ENCODE results near the gene EXOC5.

The EXOC5 gene

DNA sequence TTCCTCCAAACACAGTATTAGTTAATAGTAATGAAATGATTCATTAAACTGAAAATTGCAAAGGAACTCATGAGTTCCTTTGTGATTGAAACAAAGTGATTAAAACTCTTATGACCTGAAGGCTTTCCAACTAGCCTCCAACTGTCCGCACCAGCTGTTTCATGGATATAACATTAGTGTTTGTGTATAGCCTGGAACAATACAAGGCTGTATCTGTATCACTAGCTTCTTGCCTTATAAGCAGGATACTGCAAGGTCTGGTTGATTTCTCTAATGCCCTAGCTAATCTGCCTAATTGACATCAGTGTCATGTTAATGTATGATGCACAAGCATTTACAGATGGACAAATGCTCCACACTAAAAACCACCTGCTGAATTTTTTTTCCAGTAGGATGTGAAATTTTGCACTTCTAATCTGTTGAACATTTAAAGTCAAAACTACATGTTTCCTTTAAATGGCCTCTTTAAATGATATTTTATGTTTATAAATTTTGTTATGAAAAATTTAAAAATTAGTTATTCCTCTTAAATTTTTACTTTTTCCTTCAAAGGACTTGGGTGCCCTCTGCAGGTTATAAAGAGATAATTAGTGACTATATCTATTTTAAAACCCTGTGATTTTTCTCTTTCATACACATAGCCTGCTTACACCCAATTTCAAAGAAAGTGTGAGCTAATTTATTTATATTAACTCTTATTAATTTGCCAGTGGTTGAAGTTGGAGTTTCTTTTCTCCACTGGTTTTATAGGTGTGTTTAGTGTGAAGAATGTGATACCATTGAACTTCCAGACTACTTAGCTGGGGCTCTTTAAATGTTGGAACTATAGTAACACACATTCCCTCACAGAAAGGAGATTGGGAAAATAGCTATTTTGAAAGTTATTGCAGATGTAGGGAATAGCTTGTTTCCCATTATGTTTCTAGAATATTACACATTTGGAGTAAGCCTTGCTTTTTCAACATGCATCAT, 25.4 kb upstream of the EXOC5 start:
- ChIA-PET POLR2A (no interaction called here), CTCF (interaction anchor here (0.6 to 0.9 kb wide), 2 partner anchors 17 to 20 kb away, joined by 3 read pairs; no protein-coding TSS in a partner anchor)
- no peak for DNase-seq (ENCODE audit: extremely low spot score)
- no peak for TF ChIP-seq LEF1 (IDR thresholded peaks at IDR 0.05; ENCODE audit: borderline replicate concordance)
- TF ChIP-seq SUZ12 (IDR thresholded peaks at IDR 0.05) = no peak
- TF ChIP-seq L3MBTL2 (conservative IDR thresholded peaks at IDR 0.05) = no peak
- no peak for TF ChIP-seq ZNF384 (IDR thresholded peaks at IDR 0.05)
- TF ChIP-seq, protein P1, sequence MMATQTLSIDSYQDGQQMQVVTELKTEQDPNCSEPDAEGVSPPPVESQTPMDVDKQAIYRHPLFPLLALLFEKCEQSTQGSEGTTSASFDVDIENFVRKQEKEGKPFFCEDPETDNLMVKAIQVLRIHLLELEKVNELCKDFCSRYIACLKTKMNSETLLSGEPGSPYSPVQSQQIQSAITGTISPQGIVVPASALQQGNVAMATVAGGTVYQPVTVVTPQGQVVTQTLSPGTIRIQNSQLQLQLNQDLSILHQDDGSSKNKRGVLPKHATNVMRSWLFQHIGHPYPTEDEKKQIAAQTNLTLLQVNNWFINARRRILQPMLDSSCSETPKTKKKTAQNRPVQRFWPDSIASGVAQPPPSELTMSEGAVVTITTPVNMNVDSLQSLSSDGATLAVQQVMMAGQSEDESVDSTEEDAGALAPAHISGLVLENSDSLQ (IDR thresholded peaks at IDR 0.05) = no peak
- no peak for TF ChIP-seq ARNT (IDR thresholded peaks at IDR 0.05)
- no peak for TF ChIP-seq ELF4 (IDR thresholded peaks at IDR 0.05)
- TF ChIP-seq SP1 (IDR thresholded peaks at IDR 0.05) = no peak
- no peak for TF ChIP-seq BHLHE40 (IDR thresholded peaks at IDR 0.05; ENCODE audit: borderline replicate concordance)
- TF ChIP-seq NFRKB (IDR thresholded peaks at IDR 0.05) = no peak
- TF ChIP-seq TARDBP (IDR thresholded peaks at IDR 0.05) = no peak
- no peak for TF ChIP-seq FOXM1 (IDR thresholded peaks at IDR 0.05; ENCODE audit: borderline replicate concordance)
- TF ChIP-seq FOXA1 (IDR thresholded peaks at IDR 0.05) = no peak
- TF ChIP-seq CTBP1 (IDR thresholded peaks at IDR 0.05; ENCODE audit: borderline replicate concordance) = no peak
- no peak for TF ChIP-seq FOXK2 (IDR thresholded peaks at IDR 0.05)
- no peak for TF ChIP-seq HDGF (IDR thresholded peaks at IDR 0.05; ENCODE audit: borderline replicate concordance)

DNA sequence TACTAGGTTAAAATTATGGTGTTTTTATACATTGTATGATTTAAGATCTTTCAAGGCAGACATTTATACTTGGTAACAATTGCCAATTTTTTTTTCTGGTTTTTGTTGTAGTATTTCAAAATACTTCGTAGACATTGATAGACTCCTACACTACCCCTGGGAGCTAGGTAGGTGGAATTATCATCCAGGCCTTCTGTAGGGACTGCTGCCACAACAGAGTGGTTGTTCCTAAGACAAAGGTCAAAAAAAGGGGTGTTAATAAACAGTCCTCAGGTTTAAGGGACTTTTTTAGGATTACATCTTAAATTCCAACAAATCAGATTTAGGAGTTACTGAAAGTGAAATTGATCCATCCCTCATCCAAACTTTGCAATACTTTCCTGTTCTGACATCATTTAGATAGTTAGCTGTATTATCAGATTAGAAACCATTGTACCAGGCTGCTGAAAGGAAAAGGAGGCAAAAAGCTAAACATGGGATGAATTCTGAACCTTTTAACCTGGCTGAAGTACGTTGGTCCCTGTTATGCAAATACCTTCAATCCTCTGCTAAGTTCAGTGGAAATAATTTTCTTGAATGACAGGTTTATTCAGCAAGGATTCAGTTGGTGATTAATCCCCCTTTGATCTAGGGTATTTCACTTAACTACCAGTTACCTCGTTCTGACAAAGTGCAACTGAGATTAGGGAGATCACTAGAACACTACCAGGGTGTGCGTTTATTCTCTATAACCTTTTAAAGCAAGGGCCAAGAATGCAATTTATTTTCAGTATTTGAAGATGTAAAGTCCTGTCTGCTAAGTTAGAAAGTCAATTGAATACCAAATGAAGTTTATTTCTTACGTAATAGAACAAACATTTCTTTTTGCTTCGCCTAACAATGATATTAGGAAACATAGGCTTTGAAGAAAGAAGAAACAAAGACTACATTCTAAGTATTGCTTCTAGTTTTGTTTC, 23.3 kb upstream of the EXOC5 start:
- no peak for DNase-seq (ENCODE audit: extremely low spot score)
- ChIA-PET POLR2A (interaction anchor here (0.7 kb wide), 1 partner anchor 23 kb away, joined by 3 read pairs; no protein-coding TSS in a partner anchor), CTCF (no interaction called here)

DNA sequence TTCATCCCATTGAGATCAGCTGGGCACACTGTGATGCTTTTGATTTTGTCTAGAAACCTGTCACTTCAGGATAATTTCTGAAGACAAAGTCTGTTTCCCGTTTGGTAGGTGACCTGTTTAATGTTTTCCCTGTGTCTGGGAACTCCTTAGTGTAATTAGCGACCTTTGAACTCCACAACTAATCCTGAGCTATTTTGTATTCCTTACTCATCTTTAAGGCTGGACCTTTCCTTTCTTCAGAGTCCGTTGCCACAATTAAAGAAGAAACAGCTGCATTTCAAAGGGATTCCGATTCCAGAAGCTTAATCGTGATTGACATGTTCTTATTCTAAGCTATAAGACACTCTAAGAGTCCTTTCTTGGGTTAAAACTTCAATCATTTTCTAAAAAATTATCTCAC, 22.0 kb upstream of the EXOC5 start:
- TF ChIP-seq ZNF384 (IDR thresholded peaks at IDR 0.05) = no peak
- TF ChIP-seq L3MBTL2 (conservative IDR thresholded peaks at IDR 0.05) = no peak
- no peak for TF ChIP-seq SUZ12 (IDR thresholded peaks at IDR 0.05)
- no peak for TF ChIP-seq CTBP1 (IDR thresholded peaks at IDR 0.05; ENCODE audit: borderline replicate concordance)
- no peak for TF ChIP-seq NFRKB (IDR thresholded peaks at IDR 0.05)
- TF ChIP-seq LEF1 (IDR thresholded peaks at IDR 0.05; ENCODE audit: borderline replicate concordance) = no peak
- no peak for TF ChIP-seq BHLHE40 (IDR thresholded peaks at IDR 0.05; ENCODE audit: borderline replicate concordance)
- no peak for TF ChIP-seq SP1 (IDR thresholded peaks at IDR 0.05)
- TF ChIP-seq HDGF (IDR thresholded peaks at IDR 0.05; ENCODE audit: borderline replicate concordance) = no peak
- TF ChIP-seq, protein P1 (IDR thresholded peaks at IDR 0.05) = no peak
- TF ChIP-seq ARNT (IDR thresholded peaks at IDR 0.05) = no peak
- no peak for TF ChIP-seq FOXK2 (IDR thresholded peaks at IDR 0.05)
- no peak for DNase-seq (ENCODE audit: extremely low spot score)
- ChIA-PET CTCF (no interaction called here), POLR2A (interaction anchor here (1.3 kb wide), 1 partner anchor 22 kb away, joined by 3 read pairs; the partner anchor contains the start of genes AP5M1 and EXOC5)

More for the DNA sequence above, 23.3 kb upstream of the EXOC5 start:
- TF ChIP-seq FOXM1 (IDR thresholded peaks at IDR 0.05; ENCODE audit: borderline replicate concordance) (no peak), TARDBP (IDR thresholded peaks at IDR 0.05) (no peak), ZNF384 (IDR thresholded peaks at IDR 0.05) (no peak), LEF1 (IDR thresholded peaks at IDR 0.05; ENCODE audit: borderline replicate concordance) (no peak), SP1 (IDR thresholded peaks at IDR 0.05) (no peak), CTBP1 (IDR thresholded peaks at IDR 0.05; ENCODE audit: borderline replicate concordance) (no peak), ARNT (IDR thresholded peaks at IDR 0.05) (no peak), BHLHE40 (IDR thresholded peaks at IDR 0.05; ENCODE audit: borderline replicate concordance) (no peak), ELF4 (IDR thresholded peaks at IDR 0.05) (no peak), L3MBTL2 (conservative IDR thresholded peaks at IDR 0.05) (no peak), FOXK2 (IDR thresholded peaks at IDR 0.05) (no peak)

DNA sequence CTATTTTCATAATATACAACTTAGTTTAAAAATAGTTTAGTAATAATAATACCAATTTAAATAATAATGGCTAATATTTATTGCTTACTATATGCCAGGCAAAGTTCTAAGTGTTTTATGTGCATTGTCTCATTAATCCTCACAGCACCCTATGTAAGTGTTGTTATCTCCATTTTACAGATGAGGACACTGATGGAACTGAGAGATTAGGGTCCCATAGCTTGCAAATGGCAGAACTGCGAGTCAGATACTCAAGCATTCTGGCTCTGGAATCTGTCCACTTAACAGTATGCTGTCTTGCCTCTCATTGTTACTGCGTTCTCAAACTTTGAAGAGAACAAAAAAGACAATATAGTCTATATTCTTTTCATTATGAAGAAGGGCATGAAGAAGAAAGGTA, 19.0 kb upstream of the EXOC5 start:
- TF ChIP-seq TARDBP (IDR thresholded peaks at IDR 0.05) = no peak
- TF ChIP-seq CTBP1 (IDR thresholded peaks at IDR 0.05; ENCODE audit: borderline replicate concordance) = no peak
- TF ChIP-seq L3MBTL2 (conservative IDR thresholded peaks at IDR 0.05) = no peak
- no peak for TF ChIP-seq ZNF384 (IDR thresholded peaks at IDR 0.05)
- TF ChIP-seq SP1 (IDR thresholded peaks at IDR 0.05) = no peak
- no peak for TF ChIP-seq ARNT (IDR thresholded peaks at IDR 0.05)
- TF ChIP-seq, protein P1 (IDR thresholded peaks at IDR 0.05) = no peak
- TF ChIP-seq NFRKB (IDR thresholded peaks at IDR 0.05) = no peak
- TF ChIP-seq BHLHE40 (IDR thresholded peaks at IDR 0.05; ENCODE audit: borderline replicate concordance) = no peak
- TF ChIP-seq HDGF (IDR thresholded peaks at IDR 0.05; ENCODE audit: borderline replicate concordance) = no peak
- TF ChIP-seq FOXA1 (IDR thresholded peaks at IDR 0.05) = no peak
- ChIA-PET POLR2A (no interaction called here), CTCF (no interaction called here)
- DNase-seq (ENCODE audit: extremely low spot score) = no peak

DNA sequence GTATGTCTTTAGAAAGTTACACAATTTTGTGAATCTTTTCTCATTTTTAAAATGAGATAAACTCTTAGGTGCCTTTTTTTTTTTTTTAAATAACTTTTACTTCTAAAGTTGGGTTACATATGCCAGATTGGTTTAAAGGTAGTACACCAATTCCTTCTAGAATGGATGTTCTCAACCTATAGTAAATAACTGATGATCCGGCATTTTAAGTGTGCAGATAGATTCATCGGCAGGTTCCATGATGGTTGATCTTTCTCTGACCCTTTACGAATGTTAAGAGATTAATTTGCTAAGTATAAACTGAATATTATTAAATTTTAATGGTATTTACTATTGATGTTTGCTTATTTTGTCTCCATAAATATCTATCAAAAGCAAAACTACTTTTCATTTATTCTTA, 8.4 kb upstream of the EXOC5 start:
- CTCF ChIA-PET = interaction anchor here (0.6 kb wide), 1 partner anchor 17 kb away, joined by 3 read pairs; no protein-coding TSS in a partner anchor

More for the DNA sequence above, 8.4 kb upstream of the EXOC5 start:
- TF ChIP-seq BHLHE40 (IDR thresholded peaks at IDR 0.05; ENCODE audit: borderline replicate concordance) = no peak
- no peak for TF ChIP-seq HDGF (IDR thresholded peaks at IDR 0.05; ENCODE audit: borderline replicate concordance)
- TF ChIP-seq FOXK2 (IDR thresholded peaks at IDR 0.05) = no peak
- no peak for TF ChIP-seq TARDBP (IDR thresholded peaks at IDR 0.05)
- TF ChIP-seq SUZ12 (IDR thresholded peaks at IDR 0.05) = no peak
- TF ChIP-seq LEF1 (IDR thresholded peaks at IDR 0.05; ENCODE audit: borderline replicate concordance) = no peak
- no peak for TF ChIP-seq SP1 (IDR thresholded peaks at IDR 0.05)
- no peak for TF ChIP-seq FOXA1 (IDR thresholded peaks at IDR 0.05)
- TF ChIP-seq FOXM1 (IDR thresholded peaks at IDR 0.05; ENCODE audit: borderline replicate concordance) = no peak
- DNase-seq (ENCODE audit: extremely low spot score) = no peak
- POLR2A ChIA-PET = no interaction called here
